Mammary epithelial cell (primary cell): ENCODE results near the gene AQP2.

Experiments
- CTCF ChIP-seq, 2 donors: IDR thresholded peaks in 1 of 2; conservative IDR thresholded peaks in 1 of 2; 2 replicates each; pipeline ENCODE4 v1.5.1; 2011 to 2012; ENCODE audit warnings: inconsistent platforms in 2 of 2, low read length in 2 of 2, mild to moderate bottlenecking in 2 of 2, control low read depth in 1 of 2, low read depth in 1 of 2; ENCODE audit not compliant: insufficient read depth in 1 of 2; ENCODE audit errors: extremely low read depth in 1 of 2
- EZH2 ChIP-seq: IDR thresholded peaks from 2 replicates; pipeline ENCODE4 v1.6.1; 2012; ENCODE audit warnings: low read length, inconsistent platforms, borderline replicate concordance

GRCh38 chr12:49979016-49979586, 28.6 kb downstream of the AQP2 start:
- TF ChIP-seq CTCF (conservative IDR thresholded peaks at IDR 0.05 in 1 of 2, IDR thresholded peaks at IDR 0.05 in 1 of 2; ENCODE audit: extremely low read depth in 1 of 2, insufficient read depth in 1 of 2, low read depth in 1 of 2, low read length in 2 of 2): no peak
- no peak for TF ChIP-seq EZH2
